SK-N-MC (cell line): ENCODE results near the gene PLEKHA6.

Source experiments
- EZH2 ChIP-seq: fragments of 200-600 bp; sonication (generic); IDR thresholded peaks from one replicate; pipeline ENCODE4 v1.6.1; 2017; ENCODE audit warnings: antibody characterized with exemption
- POLR2AphosphoS5 ChIP-seq: IDR thresholded peaks from 2 replicates; pipeline ENCODE4 v1.6.1; 2012; ENCODE audit warnings: mild to moderate bottlenecking, low read depth, low read length, borderline replicate concordance

GRCh38 chr1:204289280-204289679 lies 70.4 kb downstream of the PLEKHA6 start:
- TF ChIP-seq POLR2AphosphoS5 (no peak), EZH2 (no peak)
